ENCODE results near the gene SLC31A1.

DNA sequence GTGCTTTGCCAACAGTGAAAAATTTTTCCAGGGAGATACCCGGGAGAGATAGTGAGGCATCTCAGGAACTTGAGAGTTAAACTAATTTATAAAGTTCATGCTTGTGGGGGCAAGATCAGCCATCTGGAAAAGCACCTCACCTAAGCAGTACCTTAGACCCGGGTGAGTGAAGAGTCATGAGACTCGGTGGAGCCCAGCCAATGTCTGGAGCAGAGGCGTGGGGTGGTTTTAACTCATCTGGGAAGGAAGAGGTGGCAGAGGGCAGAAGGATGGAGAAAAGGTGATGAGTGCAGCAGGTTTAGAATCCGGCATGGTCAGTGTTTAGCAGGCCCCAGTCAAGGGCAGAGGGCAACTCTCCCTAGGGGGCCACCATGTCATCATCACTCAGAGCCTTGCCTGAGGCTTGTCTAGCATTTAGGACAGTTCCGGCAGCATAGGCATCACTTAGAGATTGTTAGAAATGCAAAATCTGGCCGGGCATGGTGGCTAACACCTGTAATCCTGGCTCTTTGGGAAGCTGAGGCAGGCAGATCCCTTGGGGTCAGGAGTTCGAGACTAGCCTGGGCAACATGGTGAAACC, 86.1 kb downstream of the SLC31A1 start:
- TF ChIP-seq, protein P1, sequence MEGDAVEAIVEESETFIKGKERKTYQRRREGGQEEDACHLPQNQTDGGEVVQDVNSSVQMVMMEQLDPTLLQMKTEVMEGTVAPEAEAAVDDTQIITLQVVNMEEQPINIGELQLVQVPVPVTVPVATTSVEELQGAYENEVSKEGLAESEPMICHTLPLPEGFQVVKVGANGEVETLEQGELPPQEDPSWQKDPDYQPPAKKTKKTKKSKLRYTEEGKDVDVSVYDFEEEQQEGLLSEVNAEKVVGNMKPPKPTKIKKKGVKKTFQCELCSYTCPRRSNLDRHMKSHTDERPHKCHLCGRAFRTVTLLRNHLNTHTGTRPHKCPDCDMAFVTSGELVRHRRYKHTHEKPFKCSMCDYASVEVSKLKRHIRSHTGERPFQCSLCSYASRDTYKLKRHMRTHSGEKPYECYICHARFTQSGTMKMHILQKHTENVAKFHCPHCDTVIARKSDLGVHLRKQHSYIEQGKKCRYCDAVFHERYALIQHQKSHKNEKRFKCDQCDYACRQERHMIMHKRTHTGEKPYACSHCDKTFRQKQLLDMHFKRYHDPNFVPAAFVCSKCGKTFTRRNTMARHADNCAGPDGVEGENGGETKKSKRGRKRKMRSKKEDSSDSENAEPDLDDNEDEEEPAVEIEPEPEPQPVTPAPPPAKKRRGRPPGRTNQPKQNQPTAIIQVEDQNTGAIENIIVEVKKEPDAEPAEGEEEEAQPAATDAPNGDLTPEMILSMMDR (IDR thresholded peaks at IDR 0.05) = no peak
- TF ChIP-seq POLR2A (IDR thresholded peaks at IDR 0.05) = no peak

All from transverse colon (tissue), 3 donors.